GM19035 (cell line): ENCODE results near the gene IL10RA.
"Not testable (repeated sequence)": the region's sequence is repeated elsewhere in the genome, so short reads cannot be mapped to it uniquely, and the experiment has no call there.

ENCODE experiments used
- ATAC-seq: cut with Tn5 transposase; IDR thresholded peaks from one replicate; pipeline ENCODE4 v1.9.1; 2021; ENCODE audit not compliant: unreplicated experiment

The IL10RA gene

DNA sequence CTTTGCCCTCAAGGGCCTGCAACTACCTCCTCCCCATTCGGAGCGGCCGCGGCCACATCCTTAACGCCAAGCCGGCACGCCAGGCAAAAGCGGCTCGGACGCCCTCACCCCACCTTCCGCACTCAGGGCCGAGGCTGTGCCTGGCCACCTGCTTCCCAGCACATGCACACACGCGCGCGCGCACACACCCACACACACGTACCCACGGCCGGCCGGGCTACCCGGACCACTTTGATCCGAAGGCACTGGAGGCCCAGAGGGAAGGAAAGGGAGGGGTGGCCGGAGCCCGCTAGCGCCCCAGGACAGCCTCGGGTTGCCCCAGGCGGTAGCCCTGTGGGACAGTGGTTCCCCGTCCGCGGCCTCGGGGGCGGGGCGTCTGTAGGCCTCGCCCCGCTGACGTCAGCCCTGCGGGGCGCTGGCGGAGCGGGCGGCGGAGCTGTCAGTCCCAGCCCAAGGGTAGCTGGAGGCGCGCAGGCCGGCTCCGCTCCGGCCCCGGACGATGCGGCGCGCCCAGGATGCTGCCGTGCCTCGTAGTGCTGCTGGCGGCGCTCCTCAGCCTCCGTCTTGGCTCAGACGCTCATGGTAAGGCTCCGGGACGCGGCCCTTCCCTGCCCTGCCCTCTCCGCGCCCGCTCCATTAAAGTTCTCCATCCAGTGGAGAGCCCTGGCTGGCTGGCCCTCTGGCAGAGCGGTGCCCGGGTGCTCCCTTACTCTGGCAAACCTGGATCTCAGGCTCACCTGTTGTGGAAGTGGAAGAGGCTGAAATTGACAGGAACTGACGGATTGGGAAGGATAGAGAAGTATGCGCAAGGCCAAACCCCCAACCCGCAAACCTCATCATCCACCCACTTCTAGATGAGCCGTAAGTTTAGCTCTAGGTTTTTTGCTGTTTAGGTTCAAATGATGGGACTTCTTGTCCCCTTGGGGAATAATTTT is at the start of gene IL10RA:
IL10RA (plus strand) TSS at position 442 of the 935 bp plus-strand sequence; CDS start at position 516, 74 bp downstream.
- peak; percentile 89 for ATAC-seq

DNA sequence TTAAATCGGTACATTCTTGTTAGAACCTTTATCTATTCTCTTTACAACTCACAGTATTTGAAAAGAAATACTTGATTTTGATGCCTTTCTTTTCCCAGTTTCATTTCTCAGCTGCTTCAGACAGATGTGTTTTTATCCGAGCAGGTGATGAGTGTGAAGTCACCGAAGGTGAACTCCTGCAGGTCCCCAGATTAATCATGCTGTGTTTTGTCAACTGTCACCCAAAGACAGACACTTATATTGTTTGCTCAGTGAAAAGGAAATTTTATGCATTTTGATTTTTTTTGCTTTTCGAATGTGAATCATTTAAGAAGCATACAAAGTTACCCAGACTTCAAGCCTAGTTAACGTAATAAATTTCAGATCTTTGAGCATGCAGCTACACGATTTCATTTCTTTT is 49.2 kb upstream of the IL10RA start:
- no peak for ATAC-seq

DNA sequence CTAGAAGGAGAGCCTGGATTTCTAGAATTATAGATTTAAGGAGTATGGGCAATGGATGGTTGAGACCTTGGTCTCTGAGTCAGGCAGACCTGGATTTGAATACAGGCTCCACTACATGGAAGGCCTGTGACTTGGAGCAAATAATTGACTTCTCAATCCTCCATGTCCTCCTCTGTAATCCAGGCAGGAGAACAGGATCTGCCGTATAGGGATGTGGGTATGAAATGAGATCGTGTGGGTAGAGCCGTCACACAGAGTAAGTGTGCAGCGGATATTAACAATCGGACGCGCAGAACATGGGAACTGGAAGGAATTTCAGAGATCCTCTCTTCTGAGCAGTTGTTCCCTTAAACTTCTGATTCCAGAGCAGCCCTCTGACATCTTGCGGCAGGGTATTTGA is 45.5 kb upstream of the IL10RA start:
- no peak for ATAC-seq

DNA sequence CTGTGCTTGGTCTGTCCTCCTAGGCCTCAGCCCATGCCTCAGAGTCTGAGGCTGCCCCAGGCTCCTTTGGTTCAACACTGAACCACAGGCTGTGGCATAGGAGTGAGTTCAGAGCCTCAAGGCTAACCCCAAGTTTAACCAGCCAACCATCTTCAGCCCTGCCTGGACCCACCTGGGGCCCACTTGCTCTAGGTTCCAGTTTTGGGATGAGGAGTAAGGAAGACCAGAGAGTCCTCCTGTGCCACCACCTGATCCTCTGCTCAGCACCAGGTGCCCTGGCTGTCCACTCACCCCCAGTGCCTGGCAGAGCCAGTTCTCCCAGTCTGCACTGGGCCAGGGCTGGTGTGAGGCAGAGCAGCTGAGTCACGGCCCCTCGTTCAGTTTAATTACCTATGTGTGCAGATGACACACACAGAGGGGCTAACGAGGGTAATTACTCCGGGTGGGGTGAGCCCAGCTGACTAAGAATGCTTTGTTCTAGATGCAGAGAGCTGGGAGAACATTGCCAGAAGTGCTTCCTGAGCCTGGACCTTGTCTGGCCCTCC is 45.0 kb upstream of the IL10RA start:
- no peak for ATAC-seq

DNA sequence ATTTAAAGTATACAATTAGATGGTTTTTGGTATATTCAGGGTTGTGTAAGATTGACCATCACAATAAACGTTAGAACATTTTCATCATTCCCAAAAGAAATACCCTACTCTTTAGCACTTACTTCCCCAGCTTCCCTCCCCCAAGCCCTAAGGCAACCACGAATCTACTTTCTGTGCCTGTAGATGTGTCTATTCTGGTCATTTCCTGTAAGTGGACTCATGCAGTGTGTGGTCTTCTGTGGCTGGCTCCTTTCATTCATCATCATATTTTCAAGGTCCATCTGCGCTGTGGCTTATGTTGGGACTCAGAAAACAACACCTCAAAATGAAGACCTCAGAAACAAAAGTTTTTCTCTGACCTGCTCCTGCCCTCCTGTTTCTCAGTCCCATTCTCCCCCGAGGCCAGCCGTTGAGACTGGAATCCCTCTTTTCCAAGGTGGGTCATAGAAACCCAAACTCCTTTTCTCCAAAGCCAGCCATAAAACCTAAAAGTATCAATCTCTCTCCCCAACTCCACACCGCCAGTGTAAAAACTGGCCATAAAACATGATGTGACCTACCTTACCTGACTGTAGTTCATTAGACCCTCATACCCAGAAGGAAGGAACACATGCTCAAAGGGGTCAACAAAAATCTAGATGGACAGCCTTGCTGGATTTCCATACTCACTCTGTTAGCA is 44.1 kb upstream of the IL10RA start:
- ATAC-seq = no peak

DNA sequence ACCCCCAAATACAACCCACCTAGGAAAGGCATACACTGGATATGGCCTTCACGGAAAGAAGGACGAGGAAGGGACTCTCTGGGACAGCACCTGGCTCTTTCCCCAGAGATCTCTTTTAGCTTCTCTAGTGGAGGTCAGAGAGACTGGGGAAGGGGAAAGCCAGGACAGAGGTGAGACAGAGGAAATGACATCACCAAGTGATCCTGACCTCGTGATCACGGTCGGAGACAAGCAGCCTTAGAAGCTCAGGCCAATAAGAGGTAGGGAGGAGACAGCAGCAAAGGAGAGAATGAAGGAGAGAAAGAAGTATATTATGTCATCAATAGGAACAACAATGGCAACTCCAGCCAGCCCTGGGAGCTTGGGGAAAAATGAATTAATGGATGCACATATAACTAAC is 41.6 kb upstream of the IL10RA start:
- no peak for ATAC-seq

DNA sequence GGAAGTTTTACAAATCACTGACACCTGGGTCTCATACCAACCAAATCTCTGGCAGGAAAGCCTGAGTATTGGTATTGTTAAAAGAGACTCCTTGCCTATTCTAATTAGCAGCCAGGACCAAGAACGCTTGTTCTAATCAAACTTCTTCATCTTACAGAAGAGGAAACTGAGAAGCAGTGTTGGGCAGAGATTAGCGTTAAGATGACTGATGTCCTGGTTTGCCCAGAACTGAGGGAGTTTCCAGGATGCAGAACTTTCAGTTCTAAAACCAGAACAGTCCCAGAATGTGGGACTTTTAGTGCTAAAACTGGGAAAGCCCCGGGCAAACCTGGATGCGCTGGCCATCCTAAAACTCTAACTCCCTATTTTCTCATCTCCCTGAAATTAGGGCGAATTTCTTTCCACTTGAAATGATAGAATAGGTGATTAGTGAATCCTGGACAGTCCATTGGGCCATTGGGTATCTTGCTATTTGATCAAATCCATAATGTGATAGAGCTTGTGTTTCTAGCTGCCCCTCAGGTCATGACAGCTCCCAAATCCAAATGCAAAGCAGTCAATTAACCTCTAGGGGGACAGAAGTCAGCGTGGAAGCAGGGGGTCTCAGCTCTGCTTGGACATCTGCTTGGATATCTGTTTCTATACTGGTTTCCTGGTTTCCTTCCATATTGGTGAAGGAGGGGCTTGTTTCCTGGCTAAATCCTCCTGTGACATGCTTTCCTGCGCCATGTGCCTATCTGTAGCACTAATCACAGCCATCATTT is 41.0 kb upstream of the IL10RA start:
- ATAC-seq = no peak

DNA sequence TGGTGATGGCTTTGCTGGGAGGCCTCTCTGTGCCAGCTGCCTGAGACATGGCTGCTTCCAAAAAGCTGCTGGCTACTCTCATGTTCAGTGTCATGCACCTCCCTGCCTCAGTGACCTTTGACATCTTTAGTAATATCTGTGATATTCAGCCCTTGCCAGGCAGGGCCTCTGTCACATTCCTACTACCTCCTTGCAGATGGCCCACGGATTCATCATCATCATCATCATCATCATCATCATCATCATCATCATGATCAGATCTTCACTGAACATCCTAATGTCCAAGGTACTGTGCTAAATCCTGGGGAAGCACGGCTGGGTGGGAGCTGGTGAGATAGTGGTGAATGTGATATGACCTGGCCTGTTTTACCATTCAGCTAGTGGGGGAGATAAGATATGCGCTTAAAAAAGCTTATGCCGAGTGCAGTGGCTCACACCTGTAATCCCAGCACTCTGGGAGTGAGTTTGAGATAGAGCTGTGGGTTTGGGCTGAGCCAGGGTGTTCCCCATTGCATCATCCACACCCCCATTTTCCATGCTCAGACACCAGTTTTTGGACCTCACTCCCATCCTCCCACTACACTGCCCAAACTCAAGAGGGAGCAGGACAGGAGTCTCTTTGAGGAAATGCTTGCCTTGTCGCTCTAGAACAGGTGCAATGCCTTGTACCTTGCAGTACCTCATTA is 39.9 kb upstream of the IL10RA start:
- ATAC-seq = no peak

DNA sequence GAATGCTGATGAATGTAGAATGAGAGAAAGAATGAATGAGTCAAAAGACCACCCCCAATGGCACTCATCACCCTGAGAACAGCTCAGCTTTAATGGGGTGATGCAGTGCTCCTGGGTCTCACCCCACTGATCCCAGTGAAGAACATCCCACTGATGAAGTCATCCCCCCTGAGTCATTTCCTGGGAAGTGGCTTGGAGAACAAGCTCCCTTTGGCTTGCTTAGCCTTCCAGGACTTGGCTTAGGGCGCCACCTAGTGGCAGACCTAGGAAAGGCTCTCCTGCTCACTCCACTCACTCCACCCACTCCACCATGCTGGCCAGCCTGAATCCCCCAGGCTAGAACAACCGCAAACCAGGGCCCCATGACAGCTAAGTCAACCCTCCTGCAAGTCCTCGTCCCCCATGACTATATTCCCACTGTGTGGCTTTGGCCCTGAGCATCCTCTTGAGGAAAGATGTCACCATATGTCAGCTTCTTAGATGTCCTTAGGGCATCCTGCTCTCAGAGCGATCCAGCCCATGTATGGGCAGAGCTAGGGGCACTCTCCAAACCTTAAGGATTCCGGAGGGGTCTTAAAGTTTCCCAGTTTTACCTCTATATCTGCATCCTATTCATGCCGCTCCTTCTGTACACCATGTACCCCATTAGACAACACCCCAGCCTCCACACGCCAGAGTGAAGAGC is 39.2 kb upstream of the IL10RA start:
- ATAC-seq = no peak

DNA sequence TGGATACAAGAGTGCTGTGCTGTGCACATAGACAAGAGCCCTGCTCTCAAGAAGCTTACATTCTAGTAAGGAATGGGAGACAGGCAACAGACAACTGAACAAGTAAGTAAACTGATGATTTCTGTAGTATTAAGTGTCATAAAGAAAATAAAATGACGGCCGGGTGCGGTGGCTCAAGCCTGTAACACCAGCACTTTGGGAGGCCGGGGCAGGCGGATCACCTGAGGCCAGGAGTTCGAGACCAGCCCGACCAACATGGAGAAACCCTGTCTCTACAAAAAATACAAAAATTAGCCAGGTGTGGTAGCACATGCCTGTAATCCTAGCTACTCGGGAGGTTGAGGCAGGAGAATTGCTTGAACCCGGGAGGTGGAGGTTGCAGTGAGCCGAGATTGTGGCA is 38.4 kb upstream of the IL10RA start:
- ATAC-seq = not testable (repeated sequence)

DNA sequence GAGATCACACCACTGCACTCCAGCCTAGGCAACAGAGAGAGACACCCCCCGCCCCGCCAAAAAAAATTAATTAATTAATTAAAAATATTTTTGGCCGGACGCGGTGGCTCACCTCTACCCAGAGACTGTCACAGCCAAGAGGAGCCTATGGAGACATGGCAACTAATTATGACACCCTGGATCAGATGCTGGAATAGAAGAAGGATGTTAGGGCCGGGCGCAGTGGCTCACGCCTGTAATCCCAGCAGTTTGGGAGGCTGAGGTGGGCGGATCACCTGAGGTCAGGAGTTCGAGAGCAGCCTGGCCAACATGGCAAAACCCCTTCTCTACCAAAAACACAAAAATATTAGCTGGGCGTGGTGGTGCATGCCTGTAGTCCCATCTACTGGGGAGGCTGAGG is 37.7 kb upstream of the IL10RA start:
- not testable (repeated sequence) for ATAC-seq

DNA sequence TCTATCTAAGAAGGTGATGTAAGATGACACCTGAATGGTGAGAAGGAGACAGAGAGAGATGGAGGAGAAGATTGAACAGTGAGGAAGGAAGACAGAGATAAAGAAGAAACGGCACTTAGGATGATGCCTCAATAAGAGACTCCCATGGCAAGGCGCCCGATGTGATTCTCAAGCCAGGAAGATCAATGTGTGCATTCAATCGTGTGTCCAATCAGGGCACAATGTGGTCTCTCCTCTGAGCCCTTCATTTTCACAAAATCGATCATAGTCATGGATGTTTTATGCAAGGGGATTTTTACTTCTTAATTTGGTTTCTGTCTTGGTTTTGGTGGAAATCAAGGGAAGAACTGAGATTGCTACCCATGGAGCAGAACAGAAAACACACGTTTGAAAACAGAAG is 37.1 kb upstream of the IL10RA start:
- no peak for ATAC-seq

DNA sequence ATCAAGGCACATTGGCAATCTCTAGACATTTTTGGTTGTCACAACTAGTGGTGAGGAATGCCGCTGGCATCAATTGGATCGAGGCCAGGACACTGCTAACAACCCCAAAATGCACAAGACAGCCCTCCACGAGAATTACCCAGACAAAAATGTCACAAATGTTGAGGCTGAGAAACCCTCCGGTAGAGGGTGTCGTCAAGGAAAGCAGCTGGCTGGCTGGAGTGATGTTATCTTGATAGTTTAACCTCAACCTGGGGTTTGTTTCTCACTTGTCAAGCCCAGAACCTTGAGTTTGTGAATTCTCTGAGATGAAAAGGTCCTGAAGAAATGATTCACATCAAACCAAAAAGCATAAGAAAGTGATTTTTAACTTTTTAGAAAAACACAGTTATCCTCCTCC is 35.9 kb upstream of the IL10RA start:
- no peak for ATAC-seq

DNA sequence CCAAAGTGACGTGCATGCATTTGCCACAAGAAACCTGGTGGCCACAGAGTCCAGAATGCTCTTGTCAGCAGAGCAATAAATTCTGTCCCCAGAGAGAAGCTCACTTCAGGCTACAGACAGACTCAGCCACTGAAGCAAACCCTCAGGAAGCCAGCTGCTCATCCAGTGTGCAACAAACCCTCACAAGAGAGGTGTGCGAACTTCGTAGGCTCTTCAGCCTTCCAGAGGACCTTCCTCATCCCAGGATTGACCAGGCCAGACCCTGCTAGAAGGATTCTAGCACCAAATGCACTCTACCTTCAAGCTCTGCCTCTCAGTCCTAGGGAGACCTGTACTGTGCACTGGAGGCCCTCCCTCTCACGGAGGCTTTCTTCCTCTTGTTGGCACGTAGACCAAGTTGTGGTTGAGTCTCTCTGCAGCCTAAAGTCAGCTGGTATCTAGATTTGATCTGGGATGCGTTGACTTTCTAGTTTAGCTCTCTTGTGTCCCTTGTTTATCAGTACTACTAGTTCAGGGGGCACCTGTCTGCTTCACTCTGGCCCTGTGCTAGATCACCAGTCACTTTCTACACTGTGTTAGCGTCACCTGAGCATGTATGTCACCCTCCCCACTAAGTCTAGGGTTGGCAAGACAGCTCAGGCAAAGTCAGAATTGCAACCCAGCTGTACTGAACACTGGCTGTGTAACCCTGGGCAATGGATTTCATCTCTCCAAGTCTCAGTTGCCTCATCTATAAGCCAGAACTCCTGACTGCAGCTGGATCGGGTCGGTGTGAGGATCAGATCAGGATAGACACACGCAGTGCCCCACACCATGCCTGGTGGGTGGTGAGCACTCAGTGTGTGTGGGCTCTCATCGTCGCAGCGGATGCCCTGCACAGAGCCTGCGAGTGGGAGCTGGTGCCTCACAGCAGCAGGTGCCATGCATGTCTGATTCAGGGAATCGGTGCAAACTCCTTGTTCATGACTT is 34.9 kb upstream of the IL10RA start:
- no peak for ATAC-seq

DNA sequence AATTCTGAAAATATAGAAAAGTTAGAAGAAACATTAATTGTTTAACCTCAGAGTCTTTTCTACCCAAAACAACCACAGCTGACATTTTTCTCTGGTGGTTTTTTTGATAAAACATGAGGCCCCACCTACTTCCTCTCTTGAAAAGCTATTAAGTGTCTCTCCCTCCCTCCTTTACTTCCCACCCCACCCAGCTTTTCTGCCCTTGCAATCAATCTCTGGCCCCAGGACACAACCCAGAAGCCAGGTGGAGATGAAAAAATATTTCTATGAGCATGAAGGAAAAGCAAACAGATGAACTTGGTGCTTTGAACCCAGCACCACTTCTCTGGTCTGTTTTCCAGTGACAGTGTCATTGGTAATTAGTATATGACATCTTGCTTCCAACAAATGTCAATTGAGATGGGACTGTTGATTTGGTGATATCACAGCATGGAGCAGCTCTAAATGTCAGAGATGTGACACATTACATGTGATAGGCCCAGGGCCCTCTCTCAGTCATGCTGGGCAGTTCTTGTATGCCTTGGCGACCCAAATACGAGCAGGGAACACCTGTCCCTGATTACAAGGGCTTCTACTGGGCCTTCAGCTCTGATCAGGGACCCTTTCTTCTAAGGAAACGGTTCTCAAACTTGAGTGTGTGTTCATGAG is 33.0 kb upstream of the IL10RA start:
- ATAC-seq = no peak

DNA sequence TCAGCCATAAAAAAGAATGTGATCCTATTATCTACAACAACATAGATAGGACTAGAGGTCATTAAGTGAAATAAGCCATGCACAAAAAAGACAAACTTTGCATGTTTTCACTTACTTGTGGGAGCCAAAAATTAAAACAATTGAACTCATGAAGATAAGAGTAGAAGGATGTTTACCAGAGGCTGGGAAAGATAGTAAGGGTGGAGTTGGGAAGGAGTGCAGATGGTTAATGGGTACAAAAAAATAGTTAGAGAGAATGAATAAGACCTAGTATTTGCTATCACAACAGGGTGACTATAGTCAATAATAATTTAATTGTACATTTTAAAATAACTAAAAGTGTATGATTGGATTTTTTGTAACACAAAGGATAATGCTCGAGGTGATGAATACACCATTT is 27.2 kb upstream of the IL10RA start:
- no peak for ATAC-seq

DNA sequence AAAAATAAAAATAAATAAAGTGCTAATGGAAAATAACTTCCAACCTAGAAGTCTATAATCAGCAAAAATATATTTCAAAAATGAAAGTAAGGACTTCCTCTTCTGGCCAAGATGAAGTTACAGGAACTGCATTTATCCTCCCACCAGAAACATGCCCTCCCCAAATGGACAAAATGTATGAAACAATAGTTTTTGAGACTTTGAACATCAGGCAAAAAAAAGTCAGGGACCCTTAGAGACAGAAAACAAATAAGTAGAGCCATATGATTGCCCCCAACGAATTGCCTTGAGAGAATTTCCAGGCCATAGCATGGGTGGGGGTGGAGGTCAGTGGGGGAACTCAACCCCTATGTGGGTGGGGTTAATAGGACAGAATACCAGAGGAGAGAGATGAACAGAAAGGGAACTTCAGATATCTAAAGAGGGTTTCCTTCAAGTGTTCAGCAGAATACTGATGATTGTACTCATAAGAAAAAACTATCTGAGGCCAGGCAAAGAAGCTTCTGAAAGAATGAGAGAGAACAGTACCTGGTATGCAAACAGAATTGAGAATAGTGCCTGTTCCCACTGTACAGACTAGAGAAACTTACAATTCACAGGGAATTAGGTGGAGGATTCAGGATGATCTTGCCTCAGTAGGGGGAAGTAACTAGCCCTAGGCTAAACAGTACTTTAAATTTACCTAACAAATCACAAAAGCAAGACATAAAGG is 26.6 kb upstream of the IL10RA start:
- ATAC-seq = no peak

DNA sequence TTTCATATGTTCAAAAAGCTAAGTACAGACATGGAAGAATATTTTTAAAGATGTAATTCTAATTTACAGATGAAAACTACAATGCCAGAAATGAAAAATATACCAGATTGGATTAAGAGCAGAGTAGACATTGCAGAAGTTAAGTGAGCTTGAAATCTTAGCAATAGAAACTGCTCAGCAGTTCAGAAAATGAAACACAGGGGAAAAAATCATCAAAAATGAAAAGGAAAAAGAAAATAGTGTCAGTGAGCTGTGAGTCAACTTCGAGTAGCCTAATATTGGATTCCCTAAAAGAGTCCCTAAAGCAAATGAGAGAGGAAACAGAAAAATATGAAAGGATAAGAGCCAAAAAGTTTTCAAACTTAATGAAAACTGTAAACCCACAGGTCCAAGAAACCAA is 25.8 kb upstream of the IL10RA start:
- no peak for ATAC-seq
